ENCODE results near the gene CIDEB. TPM values are rescaled to one million over a fixed set of nuclear protein-coding genes. Genes with fewer than 3 reads are reported as not detected.

Gene CIDEB
- polyA plus RNA-seq, 3 donors: 36.4 to 126 (median 63.8) TPM

- Histone ChIP-seq H3K27ac (ENCODE audit: low read depth in 1 of 2, low read length in 2 of 2) (peak overlapping the region; percentile 85 to 89), H3K27me3 (ENCODE audit: control insufficient read depth in 2 of 2, insufficient read depth in 2 of 2, low read length in 2 of 2) (no peaks in the 10 kb centered on the region), H3K79me2 (ENCODE audit: insufficient read depth, low read length) (peaks cover 81% of the 10 kb centered on the region), H2AFZ (ENCODE audit: insufficient read depth, low read depth, low read length, poor library complexity, severe bottlenecking) (peak overlapping the region; percentile 80), H3K4me2 (replicated peaks; ENCODE audit: extremely low read depth, low read length, poor library complexity, severe bottlenecking) (peak overlapping the region; percentile 93), H4K20me1 (ENCODE audit: insufficient read depth, low read length) (peaks cover 41% of the 10 kb centered on the region), H3K4me3 (replicated peaks in 1 of 3; ENCODE audit: low read depth in 2 of 3, low read length in 3 of 3) (peak overlapping the region; percentile 51 to 84 (median 57)), H3K36me3 (replicated peaks in 1 of 2; ENCODE audit: control insufficient read depth in 1 of 2, insufficient read depth in 2 of 2, low read length in 2 of 2) (peaks cover 12 to 22% of the 10 kb centered on the region in 2 donors), H3K4me1 (ENCODE audit: control insufficient read depth in 1 of 2, insufficient read depth in 2 of 2, low read length in 2 of 2) (peaks cover 87 to 96% of the 10 kb centered on the region in 2 donors), H3K9ac (ENCODE audit: insufficient read depth, low read length, poor library complexity, severe bottlenecking) (peak overlapping the region; percentile 67), H3K9me3 (replicated peaks in 1 of 2; ENCODE audit: control insufficient read depth in 1 of 2, insufficient read depth in 1 of 2, low read length in 2 of 2) (no peaks in the 10 kb centered on the region)
- intact Hi-C loops (cut with micrococcal nuclease): loop anchor here in 1 of 2 donors (5.0 kb wide), 2 partner anchors 35 to 80 kb away; partner anchors contain the start of genes GMPR2 and NEDD8
- no peak for TF ChIP-seq CTCF (IDR thresholded peaks at IDR 0.05)
- peak overlapping the region; percentile 81 to 95 for H3K4me3 Mint-ChIP-seq
- H3K36me3 Mint-ChIP-seq: peaks cover 37 to 47% of the 10 kb centered on the region in 2 donors
- peaks cover 0 to 2% (median 0%) of the 10 kb centered on the region in 7 donors for H3K9me3 Mint-ChIP-seq
- no CpG with 5 or more reads among the region's 1 CpG for WGBS (ENCODE audit: insufficient coverage)
- H3K27me3 Mint-ChIP-seq (ENCODE audit: low read depth in 3 of 3): no peaks in the 10 kb centered on the region
- peak; percentile 65 to 90 (median 88) for DNase-seq
- peak overlapping the region; percentile 95 to 99 (median 98) for H3K27ac Mint-ChIP-seq
- H3K4me1 Mint-ChIP-seq: peaks cover 85% of the 10 kb centered on the region
Measured at GRCh38 chr14:24311837-24312615, 4.2 kb upstream of the CIDEB start.

GRCh38 chr14:24310646-24311604 lies 3.1 kb upstream of the CIDEB start, which contains the start of gene LTB4R:
Gene LTB4R, plus strand, starts transcription at chr14:24311502. Its CDS starts 4,150 bp downstream, at chr14:24315652.
- peak; percentile 45 for TF ChIP-seq CTCF (IDR thresholded peaks at IDR 0.05)
- peaks cover 78 to 85% of the 10 kb centered on the region in 2 donors for H3K4me1 ChIP-seq (ENCODE audit: control insufficient read depth in 1 of 2, insufficient read depth in 2 of 2, low read length in 2 of 2)
- Mint-ChIP-seq H3K4me1 (peaks cover 81% of the 10 kb centered on the region), H3K27me3 (ENCODE audit: low read depth in 3 of 3) (no peaks in the 10 kb centered on the region), H3K36me3 (peaks cover 43 to 52% of the 10 kb centered on the region in 2 donors), H3K27ac (peak within 1 kb of the TSS; percentile 95 to 99 (median 98)), H3K9me3 (peaks cover 0 to 2% (median 0%) of the 10 kb centered on the region in 7 donors), H3K4me3 (peak within 1 kb of the TSS; percentile 81 to 95)
- peaks cover 23 to 33% of the 10 kb centered on the region in 2 donors for H3K36me3 ChIP-seq (replicated peaks in 1 of 2; ENCODE audit: control insufficient read depth in 1 of 2, insufficient read depth in 2 of 2, low read length in 2 of 2)
- 8% methylated on average over 99 of the region's 99 CpGs for WGBS (ENCODE audit: insufficient coverage)
- intact Hi-C loops (cut with micrococcal nuclease): loop anchor here in 1 of 2 donors (5.0 kb wide), 2 partner anchors 34 to 79 kb away; partner anchors contain the start of genes GMPR2 and NEDD8
- peak within 1 kb of the TSS; percentile 67 for H3K9ac ChIP-seq (ENCODE audit: insufficient read depth, low read length, poor library complexity, severe bottlenecking)
- peak within 1 kb of the TSS; percentile 93 for H3K4me2 ChIP-seq (replicated peaks; ENCODE audit: extremely low read depth, low read length, poor library complexity, severe bottlenecking)
- H3K4me3 ChIP-seq (replicated peaks in 1 of 3; ENCODE audit: low read depth in 2 of 3, low read length in 3 of 3): peak within 1 kb of the TSS; percentile 51 to 84 (median 57)
- no peaks in the 10 kb centered on the region for H3K27me3 ChIP-seq (ENCODE audit: control insufficient read depth in 2 of 2, insufficient read depth in 2 of 2, low read length in 2 of 2)
- no peaks in the 10 kb centered on the region for H3K9me3 ChIP-seq (replicated peaks in 1 of 2; ENCODE audit: control insufficient read depth in 1 of 2, insufficient read depth in 1 of 2, low read length in 2 of 2)
- H3K79me2 ChIP-seq (ENCODE audit: insufficient read depth, low read length): peaks cover 88% of the 10 kb centered on the region
- H2AFZ ChIP-seq (ENCODE audit: insufficient read depth, low read depth, low read length, poor library complexity, severe bottlenecking): peak within 1 kb of the TSS; percentile 80
- DNase-seq: peak; percentile 41 to 68 (median 55)
- peak within 1 kb of the TSS; percentile 85 to 89 for H3K27ac ChIP-seq (ENCODE audit: low read depth in 1 of 2, low read length in 2 of 2)
- peaks cover 44% of the 10 kb centered on the region for H4K20me1 ChIP-seq (ENCODE audit: insufficient read depth, low read length)
